Adrenal gland (tissue), 5 donors: ENCODE results near the gene GLIS1.

ENCODE experiments used
- POLR2A ChIP-seq, 2 donors: fragments of 450-650 bp; IDR thresholded peaks; one replicate each; pipeline ENCODE4 v1.6.1; 2017; ENCODE audit warnings: antibody characterized with exemption in 2 of 2, mild to moderate bottlenecking in 2 of 2, moderate library complexity in 1 of 2
- TF ChIP-seq, protein P1 (sequence below), 6 experiments: fragments of 450-650 bp in 4 of 6; fragments of 200-600 bp in 2 of 6; sonication (generic) in 1 of 6; IDR thresholded peaks; 1 replicate in 5 of 6; 2 replicates in 1 of 6; pipeline versions ENCODE4 v1.5.1 to v1.8.0; 2016 to 2021; ENCODE audit warnings: antibody characterized with exemption in 6 of 6, mild to moderate bottlenecking in 2 of 6, moderate library complexity in 1 of 6
- donor health status: DM: no; HTN: no; CAD: no.

DNA sequence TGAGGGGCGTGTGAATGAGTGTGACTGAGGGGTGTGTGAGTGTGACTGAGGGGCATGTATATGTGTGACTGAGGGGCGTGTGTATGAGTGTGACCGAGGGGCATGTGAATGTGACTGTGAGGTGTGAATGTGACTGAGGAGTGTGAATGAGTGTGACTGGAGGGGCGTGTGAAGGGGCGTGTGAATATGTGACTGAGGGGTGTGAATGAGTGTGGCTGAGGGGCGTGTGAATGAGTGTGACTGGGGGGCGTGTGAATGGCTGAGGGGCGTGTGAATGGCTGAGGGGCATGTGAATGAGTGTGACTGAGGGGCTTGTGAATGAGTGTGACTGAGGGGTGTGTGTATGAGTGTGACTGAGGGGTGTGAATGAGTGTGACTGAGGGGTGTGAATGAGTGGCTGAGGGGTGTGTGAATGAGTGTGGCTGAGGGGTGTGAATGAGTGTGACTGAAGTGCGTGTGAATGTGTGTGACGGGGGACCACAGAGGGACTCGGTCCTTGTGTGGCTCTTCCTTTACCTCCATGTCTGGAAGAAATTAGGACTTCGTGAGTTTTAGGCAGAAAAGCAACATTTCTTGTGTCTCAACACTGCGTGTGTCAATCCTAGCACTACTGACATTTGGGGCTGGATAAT, 105.8 kb downstream of the GLIS1 start:
- TF ChIP-seq, protein P1, sequence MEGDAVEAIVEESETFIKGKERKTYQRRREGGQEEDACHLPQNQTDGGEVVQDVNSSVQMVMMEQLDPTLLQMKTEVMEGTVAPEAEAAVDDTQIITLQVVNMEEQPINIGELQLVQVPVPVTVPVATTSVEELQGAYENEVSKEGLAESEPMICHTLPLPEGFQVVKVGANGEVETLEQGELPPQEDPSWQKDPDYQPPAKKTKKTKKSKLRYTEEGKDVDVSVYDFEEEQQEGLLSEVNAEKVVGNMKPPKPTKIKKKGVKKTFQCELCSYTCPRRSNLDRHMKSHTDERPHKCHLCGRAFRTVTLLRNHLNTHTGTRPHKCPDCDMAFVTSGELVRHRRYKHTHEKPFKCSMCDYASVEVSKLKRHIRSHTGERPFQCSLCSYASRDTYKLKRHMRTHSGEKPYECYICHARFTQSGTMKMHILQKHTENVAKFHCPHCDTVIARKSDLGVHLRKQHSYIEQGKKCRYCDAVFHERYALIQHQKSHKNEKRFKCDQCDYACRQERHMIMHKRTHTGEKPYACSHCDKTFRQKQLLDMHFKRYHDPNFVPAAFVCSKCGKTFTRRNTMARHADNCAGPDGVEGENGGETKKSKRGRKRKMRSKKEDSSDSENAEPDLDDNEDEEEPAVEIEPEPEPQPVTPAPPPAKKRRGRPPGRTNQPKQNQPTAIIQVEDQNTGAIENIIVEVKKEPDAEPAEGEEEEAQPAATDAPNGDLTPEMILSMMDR (IDR thresholded peaks at IDR 0.05) = no peak
- TF ChIP-seq POLR2A (IDR thresholded peaks at IDR 0.05) = no peak
